ENCODE measurements around the gene C12orf75. TPM values are rescaled to one million over a fixed set of nuclear protein-coding genes. Genes with fewer than 3 reads are reported as not detected.

C12orf75 gene
- total RNA-seq, 1 donor from 2014 or later = 56.5 TPM

GRCh38 chr12:105406497-105406896 lies 76.0 kb downstream of the C12orf75 start:
- TF ChIP-seq CTCF (IDR thresholded peaks at IDR 0.05) = no peak
- DNase-seq (ENCODE audit: low spot score in 2 of 2) = no peak
- no peaks in the 10 kb centered on the region for H3K9me3 ChIP-seq
- no peak overlapping the region for H3K27ac ChIP-seq
- intact Hi-C loops (cut with DNase I) = no loop called here
- no peaks in the 10 kb centered on the region for H3K27me3 ChIP-seq
- H3K4me1 ChIP-seq = peaks cover 0 to 27% of the 10 kb centered on the region in 2 donors
- H3K36me3 ChIP-seq = no peaks in the 10 kb centered on the region
- no peak overlapping the region for H3K4me3 ChIP-seq

GRCh38 chr12:105409279-105409678 lies 78.8 kb downstream of the C12orf75 start:
- no peak for TF ChIP-seq CTCF (IDR thresholded peaks at IDR 0.05)
- intact Hi-C loops (cut with DNase I) = no loop called here
- Histone ChIP-seq H3K4me1 (peaks cover 0 to 23% of the 10 kb centered on the region in 2 donors), H3K4me3 (peak overlapping the region in 1 of 2 donors; percentile 26), H3K27ac (peak overlapping the region; percentile 59 to 63), H3K36me3 (no peaks in the 10 kb centered on the region), H3K27me3 (no peaks in the 10 kb centered on the region), H3K9me3 (no peaks in the 10 kb centered on the region)
- no peak for DNase-seq (ENCODE audit: low spot score in 2 of 2)

DNA sequence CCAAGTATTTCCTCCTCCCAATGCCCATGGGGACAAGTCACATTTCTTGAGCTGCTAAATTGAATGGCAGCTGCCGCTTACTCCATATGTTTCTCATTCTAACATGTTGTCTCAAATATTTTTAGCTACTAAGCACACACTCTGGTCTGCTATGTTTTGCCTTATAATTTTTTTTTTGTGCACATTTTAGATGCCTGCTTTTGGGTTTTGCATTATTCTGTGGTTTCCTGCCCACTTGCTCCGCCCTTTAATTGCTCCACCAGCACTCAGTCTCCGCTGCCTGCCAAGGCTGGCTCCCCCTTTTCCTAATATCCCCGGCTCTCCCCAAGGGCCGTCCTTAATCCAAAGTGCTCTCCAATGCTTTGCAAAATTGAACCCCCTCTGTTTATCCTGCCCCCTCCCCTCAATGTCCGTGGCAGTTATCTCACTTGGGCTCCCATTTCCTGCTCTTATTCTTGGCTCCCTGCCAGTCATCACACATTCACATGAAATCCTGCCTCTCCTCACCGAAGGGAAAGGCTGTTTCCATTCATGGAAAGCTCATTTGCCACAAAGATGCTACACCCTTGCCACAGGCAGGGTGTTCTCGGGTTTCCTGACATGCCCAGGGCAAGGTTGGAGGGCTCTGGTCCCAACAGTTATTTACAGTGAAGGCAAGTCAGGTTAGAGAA lies 79.4 kb downstream of the C12orf75 start:
- no peak for TF ChIP-seq CTCF (IDR thresholded peaks at IDR 0.05)
- H3K9me3 ChIP-seq = no peaks in the 10 kb centered on the region
- H3K4me3 ChIP-seq = peak overlapping the region in 1 of 2 donors; percentile 26
- peak in 1 of 2 donors; percentile 72 for DNase-seq (ENCODE audit: low spot score in 2 of 2)
- peaks cover 0 to 23% of the 10 kb centered on the region in 2 donors for H3K4me1 ChIP-seq
- peak overlapping the region; percentile 59 to 63 for H3K27ac ChIP-seq
- intact Hi-C loops (cut with DNase I) = no loop called here
- H3K36me3 ChIP-seq = no peaks in the 10 kb centered on the region
- no peaks in the 10 kb centered on the region for H3K27me3 ChIP-seq

DNA sequence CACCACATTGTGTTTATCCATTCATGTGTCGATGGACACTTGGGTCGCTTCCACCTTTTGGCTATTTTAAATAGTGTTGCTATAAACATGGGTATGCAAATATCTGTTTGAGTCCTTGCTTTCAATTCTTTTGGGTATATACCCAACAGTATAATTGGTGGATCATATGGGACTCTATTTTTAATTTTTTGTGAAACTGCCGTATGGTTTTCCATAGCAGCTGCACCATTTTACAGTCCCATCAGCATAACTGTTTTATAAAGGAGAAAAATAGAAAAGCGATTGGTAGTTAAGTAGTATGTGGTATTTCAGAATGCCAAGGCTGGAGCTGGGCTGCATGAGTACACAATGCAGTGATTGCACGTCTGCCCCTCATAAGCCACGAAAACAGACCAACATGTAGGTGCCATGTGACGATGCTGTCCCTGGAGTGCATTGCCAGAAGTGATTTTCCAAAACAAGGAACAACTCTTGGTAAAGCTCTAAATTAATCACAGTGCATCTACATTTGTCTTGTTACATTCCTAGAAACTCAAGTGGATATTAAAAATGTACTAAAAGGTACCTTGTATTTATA lies 83.5 kb downstream of the C12orf75 start:
- Histone ChIP-seq H3K4me3 (no peak overlapping the region), H3K27ac (no peak overlapping the region), H3K9me3 (no peaks in the 10 kb centered on the region), H3K36me3 (no peaks in the 10 kb centered on the region), H3K4me1 (peaks cover 0 to 14% of the 10 kb centered on the region in 2 donors), H3K27me3 (no peaks in the 10 kb centered on the region)
- no peak for DNase-seq (ENCODE audit: low spot score in 2 of 2)
- intact Hi-C loops (cut with DNase I) = no loop called here
- no peak for TF ChIP-seq CTCF (IDR thresholded peaks at IDR 0.05)

DNA sequence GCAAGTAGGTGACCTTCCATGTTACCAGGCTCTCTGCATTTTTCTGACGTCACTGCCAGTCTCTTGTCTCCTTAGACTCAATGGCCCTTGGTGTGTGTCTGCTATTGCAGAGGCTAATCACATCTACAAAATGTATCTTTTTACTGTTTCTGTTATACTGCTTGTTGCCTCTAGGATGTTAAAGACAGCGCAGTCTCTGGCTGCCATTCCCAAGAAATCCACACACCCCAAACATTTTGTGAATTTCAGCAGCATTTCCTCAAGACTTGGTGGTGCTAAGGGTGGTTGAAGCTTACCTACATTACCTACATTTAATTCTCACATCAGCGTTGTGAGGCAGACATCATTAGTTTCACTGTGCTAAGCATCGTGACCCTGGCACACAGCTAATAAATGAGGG lies 87.2 kb downstream of the C12orf75 start:
- Histone ChIP-seq H3K27ac (peak overlapping the region in 1 of 2 donors; percentile 47), H3K4me3 (no peak overlapping the region), H3K9me3 (no peaks in the 10 kb centered on the region), H3K27me3 (no peaks in the 10 kb centered on the region), H3K4me1 (no peaks in the 10 kb centered on the region), H3K36me3 (no peaks in the 10 kb centered on the region)
- TF ChIP-seq CTCF (IDR thresholded peaks at IDR 0.05) = no peak
- intact Hi-C loops (cut with DNase I) = loop anchor here (1.0 kb wide), 1 partner anchor 730 kb away; no protein-coding TSS in a partner anchor
- DNase-seq (ENCODE audit: low spot score in 2 of 2) = no peak
